Activated CD4-positive, alpha-beta T cell treated with anti-CD3 and anti-CD28 coated beads for 24 hours (primary cell): ENCODE data around the gene MAN1C1.

Source experiments
- DNase-seq, 2 donors: peaks; one replicate each; pipeline ENCODE4 v3.0.0-alpha.2; 2020; ENCODE audit warnings: low read depth in 2 of 2

Gene MAN1C1

DNA sequence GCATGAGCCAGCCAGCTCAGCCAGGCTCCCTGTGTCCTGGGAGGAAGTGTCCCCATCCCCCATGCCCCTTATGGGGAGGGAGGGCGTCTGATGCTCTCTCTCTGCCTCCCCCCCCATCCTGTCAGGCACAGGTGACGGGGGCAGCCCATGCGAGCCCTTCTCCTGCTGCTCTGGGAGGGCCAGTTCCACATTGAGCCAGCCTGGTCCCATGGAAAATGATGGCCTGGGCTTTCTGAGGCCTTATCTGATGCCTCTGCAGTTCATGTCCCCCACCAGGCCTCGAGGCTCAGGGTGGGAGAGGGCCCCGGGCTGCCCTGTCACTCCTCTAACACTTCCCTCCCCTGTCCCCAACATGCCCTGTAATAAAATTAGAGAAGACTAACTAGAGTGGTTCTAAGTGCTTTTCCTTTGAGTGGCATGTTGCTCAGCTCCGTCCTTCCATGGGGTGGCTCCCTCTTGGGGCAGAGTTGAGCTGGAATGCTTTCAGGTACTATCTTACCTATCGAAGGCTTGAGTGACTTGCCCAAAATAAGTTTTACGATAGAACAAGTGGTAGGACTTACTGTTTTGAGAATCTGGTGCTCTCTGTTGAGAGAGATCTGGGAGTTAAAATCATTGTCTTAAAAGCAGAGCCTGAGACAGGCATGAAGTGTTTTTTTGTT is 201.4 kb downstream of the MAN1C1 start:
- no peak for DNase-seq

- no peak for DNase-seq
Measured at GRCh38 chr1:25818569-25818968, 202.0 kb downstream of the MAN1C1 start.

DNA sequence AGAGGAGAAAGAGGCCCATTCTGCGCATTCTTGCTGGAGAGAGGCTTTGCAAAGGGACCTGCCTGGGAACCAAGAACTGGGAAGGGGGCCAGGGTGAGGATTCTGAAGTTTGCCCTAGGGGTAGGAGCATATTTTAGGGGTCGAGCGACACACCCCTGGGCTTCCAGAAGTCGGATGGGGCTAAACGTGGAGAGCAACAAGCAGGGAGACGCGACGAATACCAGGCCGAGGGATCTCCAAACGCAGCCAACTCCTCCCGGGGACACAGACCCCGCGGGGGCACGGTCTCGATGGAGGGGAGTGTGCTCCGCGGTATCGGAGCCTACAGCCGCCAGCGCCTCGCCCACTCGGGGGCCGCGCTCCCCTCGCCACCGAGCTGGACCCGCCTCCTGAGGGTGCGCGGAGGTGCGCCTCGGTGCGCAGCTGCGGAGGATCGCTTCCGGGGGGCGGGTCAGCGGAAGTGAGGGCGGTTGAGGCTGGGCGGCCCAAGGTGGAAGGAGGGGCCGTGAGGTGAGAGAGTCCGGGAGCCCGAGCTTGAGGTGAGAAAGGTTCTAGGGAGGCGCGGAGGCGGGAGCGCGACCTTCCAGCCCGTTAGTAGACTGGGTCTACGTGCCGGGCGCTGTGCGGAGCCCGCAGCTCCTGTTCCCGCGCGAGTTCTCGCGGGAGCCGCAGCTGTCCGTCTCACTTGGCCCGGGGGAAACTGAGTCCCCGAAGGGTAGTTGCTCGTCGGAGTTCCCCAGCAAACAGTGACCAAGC is 203.1 kb downstream of the MAN1C1 start, which contains the start of gene MTFR1L:
MTFR1L (plus strand) TSS at position 464 of the 756 bp plus-strand sequence. CDS start 3,151 bp downstream, outside the sequence.
- DNase-seq, result peak; percentile 89 to 91

DNA sequence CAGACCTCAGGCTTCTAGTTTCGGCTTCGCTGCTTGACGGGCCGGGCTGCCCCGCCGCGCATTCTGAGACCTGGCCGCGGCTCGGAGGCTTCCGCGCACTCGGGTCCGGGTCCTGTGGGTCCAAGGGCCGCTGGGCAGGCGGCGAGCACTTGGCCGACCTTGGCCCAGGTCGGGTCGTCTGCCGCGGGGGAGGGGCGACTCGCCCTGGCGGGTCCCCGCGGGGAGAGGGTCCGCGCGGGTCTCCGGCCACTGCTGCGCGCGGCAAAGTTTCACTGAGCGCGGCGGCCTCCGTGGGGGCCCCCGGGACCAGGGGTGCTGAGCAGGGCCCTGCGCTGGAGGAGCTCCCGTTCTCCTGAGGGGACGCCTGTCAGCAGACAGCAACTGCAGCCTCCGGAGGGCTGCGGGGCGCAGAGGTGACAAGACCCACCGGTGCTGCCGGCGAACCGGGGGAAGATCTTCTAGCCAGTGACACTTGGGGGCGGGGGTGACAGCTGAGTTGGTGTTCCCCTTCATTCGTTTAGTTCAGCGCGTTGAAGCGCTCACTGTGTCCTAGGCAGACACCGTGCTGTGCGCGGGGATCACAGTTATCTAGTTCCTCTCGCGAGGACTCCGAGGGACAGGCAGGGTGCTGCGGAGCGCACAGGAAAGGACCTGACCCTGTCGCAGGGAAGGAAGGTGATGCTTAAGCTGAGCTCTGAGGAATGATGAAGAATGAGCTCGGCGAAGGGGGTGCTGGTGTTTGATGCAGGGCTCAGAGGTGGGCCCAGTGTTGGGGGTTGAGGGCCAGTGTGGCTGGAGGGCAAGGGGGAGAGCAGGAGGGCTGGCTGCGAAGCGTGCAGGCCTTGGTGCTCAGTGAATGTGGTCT is 203.9 kb downstream of the MAN1C1 start:
- peak in 1 of 2 donors; percentile 49 for DNase-seq

- no peak for DNase-seq
Measured at GRCh38 chr1:25821112-25821476, 204.5 kb downstream of the MAN1C1 start.

GRCh38 chr1:25821630-25822091 is 205.1 kb downstream of the MAN1C1 start:
- no peak for DNase-seq

DNA sequence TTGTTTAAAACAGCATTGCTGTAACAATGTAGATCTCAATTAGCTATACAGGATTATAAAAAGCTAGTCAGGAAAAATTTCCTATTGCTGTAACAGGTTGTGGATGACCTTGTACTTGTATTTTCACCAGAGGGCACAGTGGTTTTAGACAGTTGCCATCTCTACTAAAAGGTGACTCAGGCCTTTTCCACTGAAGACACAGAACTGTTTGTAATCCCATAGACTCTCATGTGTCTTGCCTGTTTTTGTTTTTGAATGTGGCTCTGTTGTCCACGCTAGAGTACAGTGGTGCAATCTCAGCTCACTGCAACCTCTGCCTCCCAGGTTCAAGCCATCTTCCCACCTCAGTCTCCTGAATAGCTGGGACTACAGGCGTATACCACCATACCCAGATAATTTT is 209.0 kb downstream of the MAN1C1 start:
- no peak for DNase-seq

DNA sequence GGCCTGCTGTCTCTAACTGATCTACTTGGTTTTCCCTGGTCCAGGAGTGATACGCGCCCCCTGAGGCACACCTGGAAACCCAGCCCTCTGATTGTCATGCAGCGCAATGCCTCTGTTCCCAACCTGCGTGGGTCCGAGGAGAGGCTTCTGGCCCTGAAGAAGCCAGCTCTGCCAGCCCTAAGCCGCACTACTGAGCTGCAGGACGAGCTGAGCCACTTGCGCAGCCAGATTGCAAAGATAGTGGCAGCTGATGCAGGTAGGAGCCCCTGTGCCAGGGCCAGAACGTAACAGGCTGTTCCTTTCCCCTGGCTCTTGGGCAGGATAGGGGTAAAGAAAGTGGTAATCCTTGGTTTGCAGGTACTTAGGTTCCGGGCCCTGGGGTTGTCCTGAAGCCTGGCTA is 210.0 kb downstream of the MAN1C1 start:
- DNase-seq, result no peak

- DNase-seq, result no peak
Measured at GRCh38 chr1:25828491-25828890, 211.9 kb downstream of the MAN1C1 start.

GRCh38 chr1:25829046-25829445 is 212.5 kb downstream of the MAN1C1 start:
- DNase-seq, result no peak

DNA sequence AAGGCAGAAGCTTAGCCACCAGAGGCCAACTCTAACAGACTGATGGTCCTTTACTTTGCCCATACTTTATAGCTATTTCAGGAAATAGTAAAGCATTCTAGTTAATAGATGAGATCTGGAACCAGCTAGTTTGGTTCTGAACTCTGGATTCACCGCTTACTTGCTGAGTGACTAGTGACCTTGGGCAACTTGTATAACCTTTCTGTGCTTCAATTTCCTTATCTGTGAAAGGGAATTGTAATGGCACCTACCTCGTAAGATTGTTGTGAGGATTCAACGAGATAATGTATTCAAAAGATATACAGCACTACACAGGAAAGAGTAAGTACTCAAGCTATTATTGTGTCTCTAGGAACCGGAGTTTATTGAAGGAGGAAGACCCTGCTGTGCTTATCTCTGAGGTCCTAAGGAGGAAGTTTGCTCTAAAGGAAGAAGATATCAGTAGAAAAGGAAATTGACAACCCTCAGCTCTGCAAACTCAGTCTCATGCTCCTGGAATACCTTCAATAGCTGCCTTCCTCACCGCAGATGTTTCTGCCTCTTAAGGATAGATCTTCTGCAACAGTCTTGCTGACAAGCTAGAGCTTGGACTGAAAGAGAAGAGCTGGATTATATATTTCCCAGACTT is 215.1 kb downstream of the MAN1C1 start:
- no peak for DNase-seq

GRCh38 chr1:25832336-25833037 is 215.9 kb downstream of the MAN1C1 start:
- no peak for DNase-seq

GRCh38 chr1:25833158-25833557 is 216.6 kb downstream of the MAN1C1 start:
- no peak for DNase-seq
